ENCODE measurements around the gene EFCAB8. TPM values are rescaled to one million over a fixed set of nuclear protein-coding genes. Genes with fewer than 3 reads are reported as not detected.

EFCAB8 gene
- total and polyA plus RNA-seq, 7 donors: 0.03 to 0.08 (median 0.04) TPM; not detected in 4

GRCh38 chr20:32908334-32909292 lies 49.9 kb downstream of the EFCAB8 start:
- Histone ChIP-seq H3K9me3 (no peaks in the 10 kb centered on the region), H3K27ac (no peak overlapping the region), H3K36me3 (ENCODE audit: insufficient read depth in 1 of 2, low read depth in 1 of 2) (no peaks in the 10 kb centered on the region), H3K4me3 (no peak overlapping the region), H3K27me3 (ENCODE audit: insufficient read depth in 3 of 3, low read length in 2 of 3) (no peaks in the 10 kb centered on the region), H3K4me1 (no peaks in the 10 kb centered on the region)
- 75 to 79% (median 78%) methylated on average over 19 of the region's 19 CpGs for WGBS, 3 donors
- TF ChIP-seq CTCF (IDR thresholded peaks at IDR 0.05): no peak
- no peak for ATAC-seq
- intact Hi-C loops (cut with DNase I): no loop called here
- peak in 1 of 2 donors; percentile 37 for DNase-seq

GRCh38 chr20:32909451-32909850 lies 50.7 kb downstream of the EFCAB8 start:
- TF ChIP-seq CTCF (IDR thresholded peaks at IDR 0.05): no peak
- Histone ChIP-seq H3K36me3 (ENCODE audit: insufficient read depth in 1 of 2, low read depth in 1 of 2) (no peaks in the 10 kb centered on the region), H3K9me3 (no peaks in the 10 kb centered on the region), H3K4me1 (no peaks in the 10 kb centered on the region), H3K27me3 (ENCODE audit: insufficient read depth in 3 of 3, low read length in 2 of 3) (no peaks in the 10 kb centered on the region), H3K4me3 (no peak overlapping the region), H3K27ac (no peak overlapping the region)
- ATAC-seq (no peak), DNase-seq (peak in 1 of 2 donors; percentile 12)
- WGBS, 3 donors: 91 to 93% (median 91%) methylated on average over 9 of the region's 9 CpGs
- intact Hi-C loops (cut with DNase I): no loop called here

GRCh38 chr20:32909896-32910571 lies 51.3 kb downstream of the EFCAB8 start:
- ATAC-seq (no peak), DNase-seq (peak in 1 of 2 donors; percentile 22)
- H3K9me3 ChIP-seq: no peaks in the 10 kb centered on the region
- H3K36me3 ChIP-seq (ENCODE audit: insufficient read depth in 1 of 2, low read depth in 1 of 2): no peaks in the 10 kb centered on the region
- H3K27ac ChIP-seq: no peak overlapping the region
- intact Hi-C loops (cut with DNase I): no loop called here
- H3K4me3 ChIP-seq: no peak overlapping the region
- H3K27me3 ChIP-seq (ENCODE audit: insufficient read depth in 3 of 3, low read length in 2 of 3): no peaks in the 10 kb centered on the region
- 84 to 86% (median 84%) methylated on average over 14 of the region's 14 CpGs for WGBS, 3 donors
- TF ChIP-seq CTCF (IDR thresholded peaks at IDR 0.05): no peak
- no peaks in the 10 kb centered on the region for H3K4me1 ChIP-seq

- H3K27me3 ChIP-seq (ENCODE audit: insufficient read depth in 3 of 3, low read length in 2 of 3): no peaks in the 10 kb centered on the region
- peaks cover 7% of the 10 kb centered on the region for H3K9me3 ChIP-seq
- 51 to 53% (median 51%) methylated on average over 13 of the region's 13 CpGs for WGBS, 3 donors
- no peaks in the 10 kb centered on the region for H3K4me1 ChIP-seq
- H3K36me3 ChIP-seq (ENCODE audit: insufficient read depth in 1 of 2, low read depth in 1 of 2): no peaks in the 10 kb centered on the region
- ATAC-seq (no peak), DNase-seq (peak in 1 of 2 donors; percentile 23)
- intact Hi-C loops (cut with DNase I): no loop called here
- H3K27ac ChIP-seq: no peak overlapping the region
- H3K4me3 ChIP-seq: no peak overlapping the region
- no peak for TF ChIP-seq CTCF (IDR thresholded peaks at IDR 0.05)
These were observed 52.6 kb downstream of the EFCAB8 start for GRCh38 chr20:32911355-32911754.
